GM12878 (cell line): ENCODE data around the gene TNP1.

Experiments used
- CHD2 ChIP-seq: IDR thresholded peaks from 2 replicates; pipeline ENCODE4 v1.6.1; 2011; ENCODE audit warnings: low read depth, low read length, improper control_type of control experiment, borderline replicate concordance
- CREB1 ChIP-seq: IDR thresholded peaks from 2 replicates; pipeline ENCODE4 v1.6.1; 2012; ENCODE audit warnings: low read depth, mild to moderate bottlenecking, inconsistent platforms
- EP300 ChIP-seq, 2 experiments: fragments of 150-350 bp in 1 of 2; IDR thresholded peaks; 2 replicates each; pipeline ENCODE4 v1.6.1; 2011 to 2012; ENCODE audit warnings: low read depth in 2 of 2, low read length in 2 of 2, borderline replicate concordance in 1 of 2, improper control_type of control experiment in 1 of 2, inconsistent platforms in 1 of 2; ENCODE audit not compliant: control insufficient read depth in 1 of 2
- JUND ChIP-seq: IDR thresholded peaks from 2 replicates; pipeline ENCODE4 v1.6.1; 2012; ENCODE audit warnings: low read depth, mild to moderate bottlenecking, low read length, improper control_type of control experiment, moderate library complexity
- KDM1A ChIP-seq: fragments of 200-600 bp; sonication (generic); IDR thresholded peaks from 2 replicates; pipeline ENCODE4 v1.6.1; 2016; ENCODE audit warnings: borderline replicate concordance
- POLR2A ChIP-seq: IDR thresholded peaks from 2 replicates; pipeline ENCODE4 v1.6.1; 2011; ENCODE audit warnings: low read depth, mild to moderate bottlenecking, low read length
- POLR2AphosphoS5 ChIP-seq: IDR thresholded peaks from 2 replicates; pipeline ENCODE4 v1.6.1; 2011; ENCODE audit warnings: mild to moderate bottlenecking, low read length, inconsistent platforms
- PRDM15 ChIP-seq: fragments of 450-650 bp; formaldehyde crosslinking; IDR thresholded peaks from 2 replicates; pipeline ENCODE4 v1.4.0; 2020; ENCODE audit warnings: mild to moderate bottlenecking, moderate library complexity
- RCOR1 ChIP-seq: conservative IDR thresholded peaks from 2 replicates; pipeline ENCODE4 v1.6.1; 2012; ENCODE audit warnings: low read depth, low read length, improper control_type of control experiment
- SIX5 ChIP-seq: IDR thresholded peaks from 2 replicates; pipeline ENCODE4 v1.6.1; 2011; ENCODE audit warnings: mild to moderate bottlenecking, low read depth, low read length, moderate library complexity; ENCODE audit not compliant: severe bottlenecking
- TF ChIP-seq, protein P1 (sequence below): fragments of 450-650 bp; IDR thresholded peaks from 2 replicates; pipeline ENCODE4 v1.6.1; 2017; ENCODE audit warnings: mild to moderate bottlenecking

DNA sequence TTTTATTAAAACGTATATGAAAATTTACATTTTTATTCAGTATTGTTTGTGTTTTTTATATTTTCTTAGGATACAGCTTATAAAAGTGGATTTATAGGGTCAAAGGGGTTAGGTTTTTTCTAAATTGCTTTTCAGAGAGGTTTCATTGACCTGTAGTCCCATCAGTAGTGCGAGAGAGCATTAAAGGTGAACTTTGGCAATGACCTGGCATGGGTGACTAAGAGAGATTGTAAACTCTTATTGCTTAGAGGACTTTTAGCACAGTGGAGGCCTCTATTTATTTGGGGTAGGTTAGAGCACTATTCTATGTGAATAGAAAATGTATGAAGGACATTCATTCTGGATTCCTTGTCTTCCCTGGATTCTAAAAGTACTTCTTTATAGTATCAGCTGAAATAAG, 16.0 kb upstream of the TNP1 start:
- TF ChIP-seq PRDM15 (CRISPR knock-in tag) (no peak), JUND (no peak), CREB1 (no peak), EP300 (IDR thresholded peaks at IDR 0.05; ENCODE audit: borderline replicate concordance in 1 of 2, control insufficient read depth in 1 of 2, low read depth in 2 of 2, low read length in 2 of 2) (no peak), SIX5 (no peak), KDM1A (no peak), RCOR1 (no peak), POLR2AphosphoS5 (no peak), POLR2A (no peak), CHD2 (no peak)
- TF ChIP-seq, protein P1, sequence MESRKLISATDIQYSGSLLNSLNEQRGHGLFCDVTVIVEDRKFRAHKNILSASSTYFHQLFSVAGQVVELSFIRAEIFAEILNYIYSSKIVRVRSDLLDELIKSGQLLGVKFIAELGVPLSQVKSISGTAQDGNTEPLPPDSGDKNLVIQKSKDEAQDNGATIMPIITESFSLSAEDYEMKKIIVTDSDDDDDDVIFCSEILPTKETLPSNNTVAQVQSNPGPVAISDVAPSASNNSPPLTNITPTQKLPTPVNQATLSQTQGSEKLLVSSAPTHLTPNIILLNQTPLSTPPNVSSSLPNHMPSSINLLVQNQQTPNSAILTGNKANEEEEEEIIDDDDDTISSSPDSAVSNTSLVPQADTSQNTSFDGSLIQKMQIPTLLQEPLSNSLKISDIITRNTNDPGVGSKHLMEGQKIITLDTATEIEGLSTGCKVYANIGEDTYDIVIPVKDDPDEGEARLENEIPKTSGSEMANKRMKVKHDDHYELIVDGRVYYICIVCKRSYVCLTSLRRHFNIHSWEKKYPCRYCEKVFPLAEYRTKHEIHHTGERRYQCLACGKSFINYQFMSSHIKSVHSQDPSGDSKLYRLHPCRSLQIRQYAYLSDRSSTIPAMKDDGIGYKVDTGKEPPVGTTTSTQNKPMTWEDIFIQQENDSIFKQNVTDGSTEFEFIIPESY, result no peak
